Panc1 (cell line): ENCODE data around the gene TTPAL. TPM values are rescaled to one million over a fixed set of nuclear protein-coding genes. Genes with fewer than 3 reads are reported as not detected.

ENCODE experiments used
- ATAC-seq: fragments of 200-7000 bp; cut with Tn5 transposase; 2 replicates; pipeline ENCODE4 v1.9.1; 2020; ENCODE audit warnings: mild to moderate bottlenecking, moderate library complexity
- BruUV-seq: library from RNA; stranded (reverse); fragments of 400-500 nt; replicated peaks from 2 replicates; lab custom pipeline; 2021; lab: Mats Ljungman, UMichigan
- CTCF ChIA-PET: fragments of 300-600 bp; sonication (Branson Sonifier 250); formaldehyde crosslinking; loops from one replicate; lab custom pipeline; 2022; ENCODE audit warnings: antibody characterized with exemption; lab: Charles Lee
- POLR2A ChIA-PET: fragments of 300-600 bp; sonication (Branson Sonifier 250); formaldehyde crosslinking; loops from one replicate; lab custom pipeline; 2022; ENCODE audit warnings: antibody characterized with exemption; lab: Charles Lee
- DNase-seq: peaks from one replicate; pipeline ENCODE4 v3.0.0-alpha.2; 2010; ENCODE audit warnings: low read depth, low spot score
- H3K27ac ChIP-seq: 2 replicates; pipeline ENCODE4 v1.5.1; 2011; ENCODE audit warnings: mild to moderate bottlenecking, low read length, inconsistent platforms
- H3K27me3 ChIP-seq: fragments of 200-500 bp; sonication (Bioruptor generic); 2 replicates; pipeline ENCODE4 v1.6.0; 2014; ENCODE audit warnings: low read length, inconsistent platforms; ENCODE audit not compliant: control insufficient read depth, insufficient read depth
- H3K36me3 ChIP-seq: fragments of 200-500 bp; sonication (Bioruptor generic); 2 replicates; pipeline ENCODE4 v1.5.1; 2014; ENCODE audit warnings: inconsistent platforms, mild to moderate bottlenecking, low read length, moderate library complexity; ENCODE audit not compliant: control insufficient read depth, insufficient read depth
- H3K4me1 ChIP-seq: 2 replicates; pipeline ENCODE4 v1.5.1; 2011; ENCODE audit warnings: inconsistent platforms, mild to moderate bottlenecking, low read length, moderate library complexity; ENCODE audit not compliant: control insufficient read depth, insufficient read depth
- H3K4me3 ChIP-seq, 2 experiments: 2 replicates each; pipeline ENCODE4 v1.5.1; 2011 to 2012; ENCODE audit warnings: low read depth in 2 of 2, low read length in 2 of 2, mild to moderate bottlenecking in 2 of 2, inconsistent platforms in 1 of 2, moderate library complexity in 1 of 2
- H3K9me3 ChIP-seq: fragments of 200-500 bp; sonication (Bioruptor generic); 2 replicates; pipeline ENCODE4 v1.5.1; 2014; ENCODE audit warnings: low read depth, mild to moderate bottlenecking, inconsistent platforms, low read length, moderate library complexity; ENCODE audit not compliant: control insufficient read depth, insufficient read depth
- POLR2AphosphoS5 ChIP-seq: IDR thresholded peaks from 2 replicates; pipeline ENCODE4 v1.6.1; 2012; ENCODE audit warnings: mild to moderate bottlenecking, low read depth, low read length, moderate library complexity
- SIN3A ChIP-seq: IDR thresholded peaks from 2 replicates; pipeline ENCODE4 v1.6.1; 2012; ENCODE audit warnings: low read depth, mild to moderate bottlenecking, low read length, moderate library complexity, borderline replicate concordance; ENCODE audit not compliant: insufficient read depth
- TCF7L2 ChIP-seq: IDR thresholded peaks from 2 replicates; pipeline ENCODE4 v1.6.1; 2011; ENCODE audit warnings: mild to moderate bottlenecking, low read depth, low read length, inconsistent platforms
- in situ Hi-C: cut with HindIII; loops from 2 replicates; pipeline ENCODE4 v1.10.0; 2016; ENCODE audit warnings: low sequenced_read_pairs, low pct_unique_long_range_greater_than_20kb
- intact Hi-C: fragments of 100-400 bp; cut with micrococcal nuclease; formaldehyde crosslinking; loops from one replicate; pipeline ENCODE4 v1.10.0; 2022; ENCODE audit not compliant: unreplicated experiment
- total RNA-seq: library from RNA; stranded (reverse); gene quantifications from one replicate; pipeline ENCODE4 v1.2.1, GENCODE V29; 2021; ENCODE audit not compliant: unreplicated experiment
- TF ChIP-seq, protein P1 (sequence below): fragments of 450-650 bp; IDR thresholded peaks from 2 replicates; pipeline ENCODE4 v1.5.1; 2017; ENCODE audit warnings: mild to moderate bottlenecking
- TF ChIP-seq, protein P2 (sequence below), 2 experiments: IDR thresholded peaks; 2 replicates each; pipeline ENCODE4 v1.6.1; 2011 to 2012; ENCODE audit warnings: low read depth in 2 of 2, control low read depth in 1 of 2, low read length in 1 of 2, mild to moderate bottlenecking in 1 of 2, moderate library complexity in 1 of 2; ENCODE audit not compliant: insufficient read depth in 1 of 2

Gene TTPAL
- total RNA-seq, 1 experiment from 2014 or later: 37.4 TPM

DNA sequence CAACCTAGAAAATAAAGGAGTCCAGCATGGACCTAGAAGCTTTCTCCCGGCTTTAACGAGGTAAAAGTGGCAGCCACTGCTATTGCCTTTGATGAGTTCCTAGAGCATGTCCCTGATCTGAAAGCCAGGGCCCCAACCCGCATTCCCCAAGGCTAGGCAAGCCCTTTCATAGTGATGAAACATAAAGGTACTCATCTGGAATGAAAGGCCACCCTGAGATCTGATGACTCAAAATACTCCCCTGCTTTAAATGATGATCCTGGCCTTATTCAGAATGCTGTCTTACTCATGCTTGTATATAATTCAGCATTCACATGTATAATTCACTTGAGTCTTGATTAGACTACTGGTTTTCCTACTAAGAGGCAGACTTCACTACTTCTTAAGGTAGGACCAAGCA, 21.3 kb downstream of the TTPAL start:
- no peaks in the 10 kb centered on the region for H3K4me1 ChIP-seq
- in situ Hi-C loops: no loop called here
- H3K27ac ChIP-seq: no peak overlapping the region
- ATAC-seq: peak; percentile 60
- ChIA-PET CTCF (no interaction called here), POLR2A (interaction anchor here (0.5 kb wide), 1 partner anchor 114 kb away, joined by 3 read pairs; no protein-coding TSS in a partner anchor)
- no TSS peak for BruUV-seq
- peaks cover 8% of the 10 kb centered on the region for H3K36me3 ChIP-seq
- TF ChIP-seq, protein P1, sequence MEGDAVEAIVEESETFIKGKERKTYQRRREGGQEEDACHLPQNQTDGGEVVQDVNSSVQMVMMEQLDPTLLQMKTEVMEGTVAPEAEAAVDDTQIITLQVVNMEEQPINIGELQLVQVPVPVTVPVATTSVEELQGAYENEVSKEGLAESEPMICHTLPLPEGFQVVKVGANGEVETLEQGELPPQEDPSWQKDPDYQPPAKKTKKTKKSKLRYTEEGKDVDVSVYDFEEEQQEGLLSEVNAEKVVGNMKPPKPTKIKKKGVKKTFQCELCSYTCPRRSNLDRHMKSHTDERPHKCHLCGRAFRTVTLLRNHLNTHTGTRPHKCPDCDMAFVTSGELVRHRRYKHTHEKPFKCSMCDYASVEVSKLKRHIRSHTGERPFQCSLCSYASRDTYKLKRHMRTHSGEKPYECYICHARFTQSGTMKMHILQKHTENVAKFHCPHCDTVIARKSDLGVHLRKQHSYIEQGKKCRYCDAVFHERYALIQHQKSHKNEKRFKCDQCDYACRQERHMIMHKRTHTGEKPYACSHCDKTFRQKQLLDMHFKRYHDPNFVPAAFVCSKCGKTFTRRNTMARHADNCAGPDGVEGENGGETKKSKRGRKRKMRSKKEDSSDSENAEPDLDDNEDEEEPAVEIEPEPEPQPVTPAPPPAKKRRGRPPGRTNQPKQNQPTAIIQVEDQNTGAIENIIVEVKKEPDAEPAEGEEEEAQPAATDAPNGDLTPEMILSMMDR: no peak
- TF ChIP-seq TCF7L2: no peak
- TF ChIP-seq POLR2AphosphoS5: no peak
- intact Hi-C loops: no loop called here
- DNase-seq: peak; percentile 69
- no peak overlapping the region for H3K4me3 ChIP-seq
- H3K27me3 ChIP-seq: no peaks in the 10 kb centered on the region
- no peaks in the 10 kb centered on the region for H3K9me3 ChIP-seq

DNA sequence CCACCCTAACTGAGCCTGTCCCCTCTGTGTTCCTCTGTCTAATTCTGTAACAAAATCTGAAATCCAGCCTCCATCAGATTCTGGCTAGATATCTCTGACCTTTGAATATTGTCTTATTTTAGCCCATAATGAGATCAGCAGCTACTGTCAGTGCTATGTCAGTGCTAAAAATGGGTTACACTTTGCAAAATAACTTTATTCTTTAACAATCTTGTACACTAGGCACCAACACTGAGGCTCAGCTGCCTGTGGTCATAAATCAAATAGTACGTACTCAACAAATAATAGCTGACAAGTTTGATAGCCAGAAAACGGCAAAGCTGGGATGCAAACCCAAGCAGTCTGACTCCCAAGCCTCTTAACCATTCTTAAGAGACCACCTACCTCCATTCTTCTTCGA, 22.1 kb downstream of the TTPAL start:
- in situ Hi-C loops: no loop called here
- intact Hi-C loops: no loop called here
- BruUV-seq: no TSS peak
- POLR2A ChIA-PET: no interaction called here
- Histone ChIP-seq H3K27ac (no peak overlapping the region), H3K4me3 (no peak overlapping the region), H3K9me3 (no peaks in the 10 kb centered on the region), H3K4me1 (no peaks in the 10 kb centered on the region), H3K36me3 (peaks cover 9% of the 10 kb centered on the region), H3K27me3 (no peaks in the 10 kb centered on the region)
- DNase-seq (no peak), ATAC-seq (no peak)
- CTCF ChIA-PET: interaction anchor here (0.7 kb wide), 1 partner anchor 49 kb away, joined by 3 read pairs; no protein-coding TSS in a partner anchor
- TF ChIP-seq, protein P2, sequence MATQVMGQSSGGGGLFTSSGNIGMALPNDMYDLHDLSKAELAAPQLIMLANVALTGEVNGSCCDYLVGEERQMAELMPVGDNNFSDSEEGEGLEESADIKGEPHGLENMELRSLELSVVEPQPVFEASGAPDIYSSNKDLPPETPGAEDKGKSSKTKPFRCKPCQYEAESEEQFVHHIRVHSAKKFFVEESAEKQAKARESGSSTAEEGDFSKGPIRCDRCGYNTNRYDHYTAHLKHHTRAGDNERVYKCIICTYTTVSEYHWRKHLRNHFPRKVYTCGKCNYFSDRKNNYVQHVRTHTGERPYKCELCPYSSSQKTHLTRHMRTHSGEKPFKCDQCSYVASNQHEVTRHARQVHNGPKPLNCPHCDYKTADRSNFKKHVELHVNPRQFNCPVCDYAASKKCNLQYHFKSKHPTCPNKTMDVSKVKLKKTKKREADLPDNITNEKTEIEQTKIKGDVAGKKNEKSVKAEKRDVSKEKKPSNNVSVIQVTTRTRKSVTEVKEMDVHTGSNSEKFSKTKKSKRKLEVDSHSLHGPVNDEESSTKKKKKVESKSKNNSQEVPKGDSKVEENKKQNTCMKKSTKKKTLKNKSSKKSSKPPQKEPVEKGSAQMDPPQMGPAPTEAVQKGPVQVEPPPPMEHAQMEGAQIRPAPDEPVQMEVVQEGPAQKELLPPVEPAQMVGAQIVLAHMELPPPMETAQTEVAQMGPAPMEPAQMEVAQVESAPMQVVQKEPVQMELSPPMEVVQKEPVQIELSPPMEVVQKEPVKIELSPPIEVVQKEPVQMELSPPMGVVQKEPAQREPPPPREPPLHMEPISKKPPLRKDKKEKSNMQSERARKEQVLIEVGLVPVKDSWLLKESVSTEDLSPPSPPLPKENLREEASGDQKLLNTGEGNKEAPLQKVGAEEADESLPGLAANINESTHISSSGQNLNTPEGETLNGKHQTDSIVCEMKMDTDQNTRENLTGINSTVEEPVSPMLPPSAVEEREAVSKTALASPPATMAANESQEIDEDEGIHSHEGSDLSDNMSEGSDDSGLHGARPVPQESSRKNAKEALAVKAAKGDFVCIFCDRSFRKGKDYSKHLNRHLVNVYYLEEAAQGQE (IDR thresholded peaks at IDR 0.05; ENCODE audit: insufficient read depth in 1 of 2, low read depth in 2 of 2, low read length in 1 of 2): no peak
- no peak for TF ChIP-seq POLR2AphosphoS5

DNA sequence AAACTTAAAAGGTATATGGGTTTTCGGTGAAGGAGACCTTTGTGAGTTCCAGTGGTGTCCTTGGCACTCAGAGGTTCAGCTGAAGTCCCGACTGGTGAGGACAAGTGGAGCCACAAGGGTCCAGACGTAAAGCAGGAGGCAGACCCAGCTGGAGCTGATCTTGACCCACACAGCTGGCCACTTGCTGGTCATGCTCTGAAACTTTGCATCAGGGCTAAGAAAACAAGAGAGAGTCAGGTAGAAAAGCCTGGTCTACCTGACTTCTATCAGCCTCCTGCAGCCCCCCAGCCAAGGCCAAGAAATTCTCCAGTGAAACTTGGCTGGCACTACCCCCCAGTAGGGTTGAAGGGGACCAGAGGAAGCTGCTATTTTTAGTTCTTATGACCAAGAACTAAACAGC, 24.5 kb downstream of the TTPAL start:
- POLR2A ChIA-PET: no interaction called here
- Histone ChIP-seq H3K27me3 (no peaks in the 10 kb centered on the region), H3K4me1 (no peaks in the 10 kb centered on the region), H3K27ac (no peak overlapping the region), H3K36me3 (peaks cover 14% of the 10 kb centered on the region), H3K9me3 (no peaks in the 10 kb centered on the region), H3K4me3 (no peak overlapping the region)
- CTCF ChIA-PET: no interaction called here
- DNase-seq: no peak
- ATAC-seq: no peak
- TF ChIP-seq, protein P1: no peak
- TF ChIP-seq POLR2AphosphoS5 (no peak), SIN3A (no peak)
- in situ Hi-C loops: no loop called here
- no TSS peak for BruUV-seq
- intact Hi-C loops: no loop called here
